ENCODE results near the gene CABYR. TPM values are rescaled to one million over a fixed set of nuclear protein-coding genes. Genes with fewer than 3 reads are reported as not detected.

CABYR gene
- total RNA-seq, 1 donor from 2014 or later = 2.8 TPM

DNA sequence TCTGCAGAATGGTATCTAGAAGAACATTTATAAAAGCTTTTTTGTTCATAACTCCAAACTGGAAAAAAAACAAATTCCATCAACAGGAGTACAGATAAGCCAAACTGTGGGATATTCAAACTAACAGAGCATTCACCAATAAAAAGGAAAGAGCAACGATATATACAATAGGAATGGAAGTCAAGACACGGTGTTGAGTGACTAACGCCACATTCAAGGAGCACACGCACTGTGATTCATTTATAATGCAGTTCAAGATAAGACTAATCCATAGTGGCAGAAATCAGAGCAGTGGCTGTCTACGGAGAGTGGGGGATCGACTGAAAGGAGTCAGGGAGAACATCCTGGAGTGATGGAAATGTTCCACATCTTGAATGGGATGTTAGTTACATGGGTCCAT is 70.7 kb downstream of the CABYR start:
- Mint-ChIP-seq H3K4me1 (no peaks in the 10 kb centered on the region), H3K36me3 (ENCODE audit: low read depth) (no peaks in the 10 kb centered on the region), H3K27me3 (peaks cover 7% of the 10 kb centered on the region), H3K9me3 (no peaks in the 10 kb centered on the region), H3K27ac (no peak overlapping the region), H3K4me3 (no peak overlapping the region)
- ChIA-PET POLR2A (no interaction called here), CTCF (no interaction called here)
- DNase-seq = no peak
- TF ChIP-seq, protein P1, sequence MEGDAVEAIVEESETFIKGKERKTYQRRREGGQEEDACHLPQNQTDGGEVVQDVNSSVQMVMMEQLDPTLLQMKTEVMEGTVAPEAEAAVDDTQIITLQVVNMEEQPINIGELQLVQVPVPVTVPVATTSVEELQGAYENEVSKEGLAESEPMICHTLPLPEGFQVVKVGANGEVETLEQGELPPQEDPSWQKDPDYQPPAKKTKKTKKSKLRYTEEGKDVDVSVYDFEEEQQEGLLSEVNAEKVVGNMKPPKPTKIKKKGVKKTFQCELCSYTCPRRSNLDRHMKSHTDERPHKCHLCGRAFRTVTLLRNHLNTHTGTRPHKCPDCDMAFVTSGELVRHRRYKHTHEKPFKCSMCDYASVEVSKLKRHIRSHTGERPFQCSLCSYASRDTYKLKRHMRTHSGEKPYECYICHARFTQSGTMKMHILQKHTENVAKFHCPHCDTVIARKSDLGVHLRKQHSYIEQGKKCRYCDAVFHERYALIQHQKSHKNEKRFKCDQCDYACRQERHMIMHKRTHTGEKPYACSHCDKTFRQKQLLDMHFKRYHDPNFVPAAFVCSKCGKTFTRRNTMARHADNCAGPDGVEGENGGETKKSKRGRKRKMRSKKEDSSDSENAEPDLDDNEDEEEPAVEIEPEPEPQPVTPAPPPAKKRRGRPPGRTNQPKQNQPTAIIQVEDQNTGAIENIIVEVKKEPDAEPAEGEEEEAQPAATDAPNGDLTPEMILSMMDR (IDR thresholded peaks at IDR 0.05) = no peak
- intact Hi-C loops (cut with micrococcal nuclease) = no loop called here
- ATAC-seq (ENCODE audit: low read depth) = no peak

Other genes with a start within 250 kb of the CABYR start
- gene TTC39C, start 124.3 kb upstream of the CABYR start, total RNA-seq = 60.6 and 68.4 TPM in 2 replicates

All from activated B cell treated with CpG ODN at 0.5 μM for 24 hours (primary cell).